Ovary (tissue), 3 donors: ENCODE data around the gene NPL.

Source experiments
- EP300 ChIP-seq: sonication (generic); formaldehyde crosslinking; IDR thresholded peaks from one replicate; pipeline ENCODE4 v1.6.1; 2017; ENCODE audit warnings: antibody characterized with exemption
- POLR2A ChIP-seq: fragments of 450-650 bp; IDR thresholded peaks from one replicate; pipeline ENCODE4 v1.6.1; 2017; ENCODE audit warnings: antibody characterized with exemption, mild to moderate bottlenecking, moderate library complexity
- TF ChIP-seq, protein P1 (sequence below), 3 donors: fragments of 450-650 bp in 2 of 3; fragments of 200-600 bp in 1 of 3; IDR thresholded peaks; one replicate each; pipeline versions ENCODE4 v1.5.1 to v1.8.0; 2016 to 2022; ENCODE audit warnings: antibody characterized with exemption in 3 of 3, mild to moderate bottlenecking in 1 of 3
- donor health status: DM: no; HTN: no; CAD: no.

DNA sequence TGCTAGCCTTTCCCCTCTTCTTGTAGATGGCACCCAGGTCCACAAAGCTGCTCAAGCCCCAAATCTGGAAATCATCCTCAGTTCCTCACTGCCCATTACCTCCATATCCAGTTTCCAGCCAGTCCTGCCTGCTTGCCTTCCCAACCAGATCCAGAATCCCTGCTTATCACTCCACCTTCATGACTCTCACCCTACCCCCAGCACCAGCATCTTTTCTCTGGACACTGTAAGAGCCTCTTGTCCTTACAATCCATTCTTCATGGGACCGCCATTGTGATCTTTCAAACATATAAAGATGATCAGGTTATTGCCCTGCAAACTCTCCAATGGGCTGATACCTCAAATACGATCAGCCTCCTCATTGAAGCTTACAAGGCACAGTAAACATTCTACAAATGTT is 23.5 kb upstream of the NPL start:
- TF ChIP-seq, protein P1, sequence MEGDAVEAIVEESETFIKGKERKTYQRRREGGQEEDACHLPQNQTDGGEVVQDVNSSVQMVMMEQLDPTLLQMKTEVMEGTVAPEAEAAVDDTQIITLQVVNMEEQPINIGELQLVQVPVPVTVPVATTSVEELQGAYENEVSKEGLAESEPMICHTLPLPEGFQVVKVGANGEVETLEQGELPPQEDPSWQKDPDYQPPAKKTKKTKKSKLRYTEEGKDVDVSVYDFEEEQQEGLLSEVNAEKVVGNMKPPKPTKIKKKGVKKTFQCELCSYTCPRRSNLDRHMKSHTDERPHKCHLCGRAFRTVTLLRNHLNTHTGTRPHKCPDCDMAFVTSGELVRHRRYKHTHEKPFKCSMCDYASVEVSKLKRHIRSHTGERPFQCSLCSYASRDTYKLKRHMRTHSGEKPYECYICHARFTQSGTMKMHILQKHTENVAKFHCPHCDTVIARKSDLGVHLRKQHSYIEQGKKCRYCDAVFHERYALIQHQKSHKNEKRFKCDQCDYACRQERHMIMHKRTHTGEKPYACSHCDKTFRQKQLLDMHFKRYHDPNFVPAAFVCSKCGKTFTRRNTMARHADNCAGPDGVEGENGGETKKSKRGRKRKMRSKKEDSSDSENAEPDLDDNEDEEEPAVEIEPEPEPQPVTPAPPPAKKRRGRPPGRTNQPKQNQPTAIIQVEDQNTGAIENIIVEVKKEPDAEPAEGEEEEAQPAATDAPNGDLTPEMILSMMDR (IDR thresholded peaks at IDR 0.05), result no peak
- TF ChIP-seq POLR2A (no peak), EP300 (no peak)
